ENCODE results near the gene ZBTB42.

The ZBTB42 gene

GRCh38 chr14:104802394-104803184 is 1.7 kb downstream of the ZBTB42 start:
- no peak for TF ChIP-seq CTCF (IDR thresholded peaks at IDR 0.05)

GRCh38 chr14:104803280-104803911 is 2.5 kb downstream of the ZBTB42 start:
- TF ChIP-seq CTCF (IDR thresholded peaks at IDR 0.05), result no peak

- TF ChIP-seq CTCF (IDR thresholded peaks at IDR 0.05), result no peak
Measured at GRCh38 chr14:104803912-104804410, 3.1 kb downstream of the ZBTB42 start.

GRCh38 chr14:104804481-104805325 is 3.8 kb downstream of the ZBTB42 start:
- no peak for TF ChIP-seq CTCF (IDR thresholded peaks at IDR 0.05)

- TF ChIP-seq CTCF (IDR thresholded peaks at IDR 0.05), result no peak
Measured at GRCh38 chr14:104805326-104805678, 4.4 kb downstream of the ZBTB42 start.

DNA sequence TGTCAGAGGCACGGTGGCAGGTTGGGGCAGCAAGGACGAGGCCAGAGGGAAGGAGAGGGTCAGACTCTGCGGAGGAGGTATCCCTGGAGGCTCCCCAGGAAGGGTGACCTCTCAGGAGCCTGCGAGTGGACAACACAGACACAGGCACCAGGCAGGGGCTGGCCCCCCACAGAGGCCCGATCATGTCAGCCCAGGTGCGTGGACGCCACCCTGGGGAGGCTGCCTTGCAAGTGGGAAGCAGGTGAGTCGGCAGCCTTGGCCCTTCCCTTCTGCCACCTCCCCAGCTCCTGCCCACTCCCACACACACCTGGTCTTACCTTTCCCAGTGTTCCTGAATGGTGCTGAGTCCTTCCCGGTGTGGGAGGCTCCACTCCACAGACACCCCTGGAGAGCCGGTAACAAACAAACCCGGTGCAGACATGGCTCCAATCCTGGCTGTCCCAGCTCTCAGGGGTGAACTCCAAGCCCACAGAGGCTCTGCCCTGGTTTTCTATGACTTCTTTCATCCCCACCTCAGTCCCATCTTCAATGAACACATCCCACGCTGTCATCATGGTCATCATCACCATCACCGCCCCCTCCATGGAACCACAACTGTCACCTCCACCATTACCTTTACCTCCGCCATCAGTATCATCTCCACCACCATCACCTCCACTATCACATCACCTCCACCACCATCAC is 5.2 kb downstream of the ZBTB42 start:
- no peak for TF ChIP-seq CTCF (IDR thresholded peaks at IDR 0.05)

All from LNCAP (cell line).